Prostate gland (tissue), 2 donors: Measurements from ENCODE around the gene MRPL58.

Experiments used
- POLR2AphosphoS5 ChIP-seq: sonication (generic); formaldehyde crosslinking; IDR thresholded peaks from one replicate; pipeline ENCODE4 v1.6.1; 2017; ENCODE audit warnings: antibody characterized with exemption
- TF ChIP-seq, protein P1 (sequence below), 4 experiments: fragments of 200-600 bp in 2 of 4; fragments of 450-650 bp in 2 of 4; sonication (generic) in 2 of 4; IDR thresholded peaks; 1 replicate in 3 of 4; 2 replicates in 1 of 4; pipeline ENCODE4 v1.5.1; 2016 to 2019; ENCODE audit warnings: antibody characterized with exemption in 4 of 4, mild to moderate bottlenecking in 2 of 4, moderate library complexity in 2 of 4

DNA sequence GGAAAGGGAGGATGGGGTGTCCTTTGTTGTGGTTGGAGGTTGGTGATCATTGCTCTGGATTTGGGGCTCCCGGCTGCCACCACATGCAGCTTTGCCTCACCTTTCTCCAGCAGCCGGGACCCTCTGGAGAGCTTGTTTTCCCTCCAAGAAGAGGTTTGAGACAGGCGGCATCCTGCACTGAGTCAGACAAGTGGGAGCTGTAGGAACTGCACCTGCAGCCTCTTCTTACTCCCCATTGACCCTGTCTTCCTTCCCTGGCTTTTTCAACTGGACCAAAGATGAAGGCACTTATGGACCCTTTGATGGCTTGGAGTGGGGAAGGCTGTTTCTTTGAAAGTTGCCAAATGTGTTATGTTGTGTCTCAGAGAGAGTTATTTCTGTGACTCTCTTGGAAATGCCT is 51.2 kb downstream of the MRPL58 start:
- TF ChIP-seq, protein P1, sequence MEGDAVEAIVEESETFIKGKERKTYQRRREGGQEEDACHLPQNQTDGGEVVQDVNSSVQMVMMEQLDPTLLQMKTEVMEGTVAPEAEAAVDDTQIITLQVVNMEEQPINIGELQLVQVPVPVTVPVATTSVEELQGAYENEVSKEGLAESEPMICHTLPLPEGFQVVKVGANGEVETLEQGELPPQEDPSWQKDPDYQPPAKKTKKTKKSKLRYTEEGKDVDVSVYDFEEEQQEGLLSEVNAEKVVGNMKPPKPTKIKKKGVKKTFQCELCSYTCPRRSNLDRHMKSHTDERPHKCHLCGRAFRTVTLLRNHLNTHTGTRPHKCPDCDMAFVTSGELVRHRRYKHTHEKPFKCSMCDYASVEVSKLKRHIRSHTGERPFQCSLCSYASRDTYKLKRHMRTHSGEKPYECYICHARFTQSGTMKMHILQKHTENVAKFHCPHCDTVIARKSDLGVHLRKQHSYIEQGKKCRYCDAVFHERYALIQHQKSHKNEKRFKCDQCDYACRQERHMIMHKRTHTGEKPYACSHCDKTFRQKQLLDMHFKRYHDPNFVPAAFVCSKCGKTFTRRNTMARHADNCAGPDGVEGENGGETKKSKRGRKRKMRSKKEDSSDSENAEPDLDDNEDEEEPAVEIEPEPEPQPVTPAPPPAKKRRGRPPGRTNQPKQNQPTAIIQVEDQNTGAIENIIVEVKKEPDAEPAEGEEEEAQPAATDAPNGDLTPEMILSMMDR (IDR thresholded peaks at IDR 0.05), result no peak
- no peak for TF ChIP-seq POLR2AphosphoS5
